Measurements from ENCODE around the gene SDR39U1.

SDR39U1 gene

DNA sequence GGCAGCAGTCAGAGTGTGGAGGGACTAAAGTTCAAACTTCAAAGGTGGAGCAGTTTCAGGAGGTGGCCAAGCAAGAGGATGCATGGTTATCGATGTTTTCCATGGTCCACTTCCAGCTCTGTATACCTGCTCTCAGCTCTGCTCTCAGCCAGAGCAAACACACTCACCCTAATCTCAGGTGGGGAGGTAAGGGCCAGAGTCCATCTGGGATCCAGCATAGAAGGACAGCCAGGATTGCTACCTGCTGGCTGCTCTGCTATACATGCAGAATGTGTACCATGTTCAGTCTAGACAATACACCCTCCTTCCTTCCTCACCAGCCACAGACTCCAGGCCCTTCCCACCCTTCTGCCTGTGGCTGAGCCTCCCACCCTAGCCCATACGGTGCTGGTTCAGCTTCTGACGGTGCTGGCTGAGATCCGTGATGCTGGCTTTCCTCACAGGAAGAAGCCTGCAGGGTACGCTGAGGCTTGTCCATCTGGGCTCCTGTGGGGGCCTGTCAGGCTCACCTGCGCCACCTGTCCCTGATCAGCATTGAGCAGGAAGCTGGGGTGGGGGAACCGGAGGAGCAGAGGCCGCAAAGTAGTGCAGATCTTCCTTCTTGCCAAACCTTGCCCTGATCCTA is 15.6 kb downstream of the SDR39U1 start:
- TF ChIP-seq, protein P1, sequence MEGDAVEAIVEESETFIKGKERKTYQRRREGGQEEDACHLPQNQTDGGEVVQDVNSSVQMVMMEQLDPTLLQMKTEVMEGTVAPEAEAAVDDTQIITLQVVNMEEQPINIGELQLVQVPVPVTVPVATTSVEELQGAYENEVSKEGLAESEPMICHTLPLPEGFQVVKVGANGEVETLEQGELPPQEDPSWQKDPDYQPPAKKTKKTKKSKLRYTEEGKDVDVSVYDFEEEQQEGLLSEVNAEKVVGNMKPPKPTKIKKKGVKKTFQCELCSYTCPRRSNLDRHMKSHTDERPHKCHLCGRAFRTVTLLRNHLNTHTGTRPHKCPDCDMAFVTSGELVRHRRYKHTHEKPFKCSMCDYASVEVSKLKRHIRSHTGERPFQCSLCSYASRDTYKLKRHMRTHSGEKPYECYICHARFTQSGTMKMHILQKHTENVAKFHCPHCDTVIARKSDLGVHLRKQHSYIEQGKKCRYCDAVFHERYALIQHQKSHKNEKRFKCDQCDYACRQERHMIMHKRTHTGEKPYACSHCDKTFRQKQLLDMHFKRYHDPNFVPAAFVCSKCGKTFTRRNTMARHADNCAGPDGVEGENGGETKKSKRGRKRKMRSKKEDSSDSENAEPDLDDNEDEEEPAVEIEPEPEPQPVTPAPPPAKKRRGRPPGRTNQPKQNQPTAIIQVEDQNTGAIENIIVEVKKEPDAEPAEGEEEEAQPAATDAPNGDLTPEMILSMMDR (conservative IDR thresholded peaks at IDR 0.05; ENCODE audit: low read depth, low read length) = no peak
- no peak for DNase-seq (ENCODE audit: low read depth)
- no peak overlapping the region for H3K4me3 ChIP-seq (ENCODE audit: low read length)

DNA sequence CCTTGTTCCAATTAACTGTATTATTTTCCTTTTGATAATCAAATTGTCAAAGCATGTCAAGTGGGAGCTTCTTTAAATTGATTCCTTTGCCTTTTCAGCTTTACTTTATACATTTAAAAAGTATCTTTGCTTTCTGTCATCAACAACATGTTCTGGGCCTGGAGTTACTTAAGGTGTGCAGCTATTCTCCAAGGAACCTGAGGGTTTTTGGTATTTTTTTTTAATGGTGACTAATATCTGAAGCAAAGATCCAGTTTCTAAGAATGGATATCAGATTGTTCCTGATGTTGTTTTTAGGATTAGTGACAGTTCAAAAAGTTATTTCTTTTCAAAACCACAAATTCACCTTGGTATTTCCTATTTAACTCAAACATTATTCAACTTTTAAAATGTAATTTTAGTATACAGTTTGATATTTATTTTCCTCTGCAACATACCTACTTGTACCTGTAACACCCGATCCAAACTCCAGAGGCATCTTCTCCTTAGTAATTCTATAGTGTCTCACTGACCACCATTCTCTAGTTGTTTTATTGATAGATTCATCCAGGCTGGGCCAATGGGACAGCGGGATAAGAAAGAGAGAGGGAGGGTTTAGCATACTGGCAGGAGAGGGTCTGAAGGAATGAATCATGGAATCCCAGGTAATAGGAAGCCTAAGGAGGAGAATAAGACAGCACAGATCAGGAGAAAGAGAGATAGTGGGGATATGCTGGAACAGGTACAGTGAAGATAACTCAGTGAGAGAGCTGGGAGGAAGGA is 16.2 kb downstream of the SDR39U1 start:
- TF ChIP-seq, protein P1 (conservative IDR thresholded peaks at IDR 0.05; ENCODE audit: low read depth, low read length) = no peak
- DNase-seq (ENCODE audit: low read depth) = no peak
- no peak overlapping the region for H3K4me3 ChIP-seq (ENCODE audit: low read length)

DNA sequence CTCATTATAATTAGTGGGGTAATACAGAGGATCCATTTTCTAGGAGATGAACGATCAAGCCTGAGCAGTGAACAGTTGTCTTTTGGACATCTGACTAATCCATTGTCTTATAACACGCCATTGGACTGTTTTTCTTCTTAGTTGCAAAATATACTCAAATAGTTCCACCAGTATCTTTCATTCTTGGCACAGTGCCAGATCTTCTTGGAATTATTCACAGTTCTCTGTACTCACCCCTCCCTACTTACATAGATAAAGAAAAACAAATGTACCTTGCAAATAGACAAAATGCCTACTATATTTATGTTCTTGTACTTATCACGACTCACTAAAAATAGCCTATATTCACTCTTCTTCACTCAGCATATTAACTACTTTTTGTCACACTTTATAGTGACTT is 16.9 kb downstream of the SDR39U1 start:
- TF ChIP-seq, protein P1 (conservative IDR thresholded peaks at IDR 0.05; ENCODE audit: low read depth, low read length) = no peak
- no peak overlapping the region for H3K4me3 ChIP-seq (ENCODE audit: low read length)
- DNase-seq (ENCODE audit: low read depth) = no peak

DNA sequence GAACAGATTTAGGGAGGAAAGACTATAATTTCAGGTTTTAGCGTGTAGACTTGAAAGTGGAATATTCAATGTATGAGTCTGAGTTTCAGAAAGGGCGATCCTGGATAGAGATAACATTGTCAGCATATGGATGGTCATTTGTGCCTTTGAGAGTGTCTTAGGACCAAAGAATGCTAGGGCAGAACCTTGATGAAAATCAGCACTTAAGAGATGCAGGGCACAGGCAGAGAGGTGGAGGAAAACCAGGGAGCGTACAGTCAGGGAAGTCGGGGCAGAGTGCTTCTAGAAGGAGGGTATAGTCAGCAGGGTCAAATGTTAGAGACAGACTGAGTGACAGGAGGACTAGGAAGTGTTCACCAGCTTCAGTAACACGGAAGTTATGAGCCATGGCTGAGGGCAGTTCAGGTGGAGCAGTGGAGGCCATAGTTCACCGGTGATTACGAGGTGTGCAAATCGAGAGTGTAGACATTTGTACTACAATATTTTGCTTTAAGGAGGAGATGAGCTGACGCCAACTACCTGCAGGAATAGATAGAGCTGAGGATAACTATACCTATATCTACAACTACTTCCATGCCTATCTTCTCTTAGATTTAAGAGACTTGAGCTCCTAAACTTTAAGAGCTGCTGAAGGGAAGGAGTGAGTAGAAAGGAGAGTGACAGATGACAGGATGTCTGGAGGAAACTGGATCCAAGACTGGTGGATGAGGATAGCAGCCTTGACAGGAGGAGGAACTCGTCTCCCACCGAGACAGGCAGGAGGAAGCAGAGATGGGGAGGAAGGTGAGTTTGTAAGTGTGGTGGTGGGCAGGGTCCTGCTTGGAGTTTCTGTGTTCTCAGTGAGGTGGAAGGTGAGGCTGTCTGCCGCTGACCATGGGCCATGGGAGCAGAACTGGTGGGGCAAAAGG is 19.6 kb downstream of the SDR39U1 start:
- H3K4me3 ChIP-seq (ENCODE audit: low read length) = no peak overlapping the region
- DNase-seq (ENCODE audit: low read depth) = no peak
- TF ChIP-seq, protein P1 (conservative IDR thresholded peaks at IDR 0.05; ENCODE audit: low read depth, low read length) = no peak

DNA sequence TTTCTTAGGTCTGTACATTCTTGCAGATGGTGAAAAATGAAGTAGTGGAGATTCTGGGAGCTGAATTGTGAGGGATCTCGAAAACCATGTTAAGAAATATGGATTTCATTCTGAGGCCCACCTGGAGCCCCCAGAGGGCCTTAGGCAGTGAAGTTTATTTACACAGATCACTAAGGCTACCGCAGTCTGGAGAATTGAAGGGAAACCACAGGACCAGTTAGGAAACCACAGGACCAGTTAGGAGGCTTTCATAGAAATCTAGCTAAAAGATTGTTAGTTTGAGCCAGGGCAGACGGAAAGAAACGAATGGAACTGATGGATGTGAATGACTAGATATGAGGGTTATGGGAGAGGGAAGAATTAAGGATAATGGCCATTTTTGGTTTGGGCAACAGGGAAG is 20.3 kb downstream of the SDR39U1 start:
- TF ChIP-seq, protein P1 (conservative IDR thresholded peaks at IDR 0.05; ENCODE audit: low read depth, low read length) = no peak
- DNase-seq (ENCODE audit: low read depth) = no peak
- no peak overlapping the region for H3K4me3 ChIP-seq (ENCODE audit: low read length)

DNA sequence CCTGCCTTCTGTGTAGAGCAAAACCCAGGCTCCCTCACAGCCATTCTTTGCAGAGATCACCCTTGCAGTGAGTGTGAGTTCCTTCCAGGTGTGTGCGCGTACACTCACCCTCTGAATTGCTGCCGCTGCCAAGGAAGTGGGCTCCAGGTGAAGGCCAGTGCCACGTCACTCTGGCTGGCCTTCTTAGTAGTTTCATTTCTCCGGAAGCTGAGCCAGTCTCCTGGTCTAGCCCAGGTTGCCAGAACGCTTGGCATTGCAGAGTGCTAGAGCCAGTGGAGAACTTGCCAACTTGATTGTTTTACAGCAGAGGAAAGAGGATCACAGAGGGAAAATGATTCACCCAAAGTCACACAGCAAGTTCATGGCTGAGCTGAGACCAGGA is 24.1 kb downstream of the SDR39U1 start:
- no peak for DNase-seq (ENCODE audit: low read depth)
- TF ChIP-seq, protein P1 (conservative IDR thresholded peaks at IDR 0.05; ENCODE audit: low read depth, low read length) = no peak
- no peak overlapping the region for H3K4me3 ChIP-seq (ENCODE audit: low read length)

Measured in retinal pigment epithelial cell (primary cell).